ENCODE measurements around the gene TPP2.

Gene TPP2

GRCh38 chr13:102692491-102692826, 95.7 kb downstream of the TPP2 start:
- no peak overlapping the region for H3K27ac ChIP-seq (replicated peaks; ENCODE audit: low read length)
- H3K36me3 ChIP-seq (replicated peaks in 1 of 2; ENCODE audit: control insufficient read depth in 2 of 2, insufficient read depth in 2 of 2, low read length in 2 of 2): no peaks in the 10 kb centered on the region
- no peak overlapping the region for H3K14ac ChIP-seq (ENCODE audit: low read length)
- no CpG with 5 or more reads among the region's 2 CpGs for whole genome bisulfite sequencing, 2 donors (ENCODE audit: extremely low coverage in 2 of 2, insufficient read length in 2 of 2, insufficient replicate concordance in 1 of 2)
- no peaks in the 10 kb centered on the region for H3K79me1 ChIP-seq (ENCODE audit: low read depth, low read length)
- H2BK15ac ChIP-seq (ENCODE audit: low read length): no peak overlapping the region
- no peak overlapping the region for H3K9ac ChIP-seq (ENCODE audit: low read depth, low read length, poor library complexity)
- H2AK5ac ChIP-seq (ENCODE audit: low read depth, low read length): no peak overlapping the region
- no peak overlapping the region for H2BK5ac ChIP-seq (ENCODE audit: low read length)
- H2BK120ac ChIP-seq (ENCODE audit: low read depth, low read length): no peak overlapping the region
- peaks cover 7 to 21% of the 10 kb centered on the region in 2 donors for H3K4me1 ChIP-seq (ENCODE audit: control insufficient read depth in 2 of 2, insufficient read depth in 1 of 2, low read depth in 1 of 2, low read length in 2 of 2)
- H3K4ac ChIP-seq (ENCODE audit: low read length): no peak overlapping the region
- H3K4me2 ChIP-seq (ENCODE audit: insufficient read depth, low read length, poor library complexity, severe bottlenecking): no peak overlapping the region
- H2AFZ ChIP-seq (ENCODE audit: low read length): peak overlapping the region; percentile 33
- no peaks in the 10 kb centered on the region for H3K9me3 ChIP-seq (replicated peaks in 1 of 2; ENCODE audit: control insufficient read depth in 2 of 2, insufficient read depth in 1 of 2, low read depth in 1 of 2, low read length in 2 of 2)
- H4K8ac ChIP-seq (ENCODE audit: low read depth, low read length): no peak overlapping the region
- H2BK12ac ChIP-seq (ENCODE audit: low read length): no peak overlapping the region
- no peak for DNase-seq (ENCODE audit: low spot score)
- no peaks in the 10 kb centered on the region for H3K27me3 ChIP-seq (ENCODE audit: control insufficient read depth in 3 of 3, insufficient read depth in 3 of 3, low read depth in 1 of 3, low read length in 3 of 3)
- H3K23ac ChIP-seq (ENCODE audit: low read depth, low read length, poor library complexity): no peak overlapping the region
- no peak overlapping the region for H3K4me3 ChIP-seq (ENCODE audit: low read length in 2 of 2)
- no peak overlapping the region for H4K91ac ChIP-seq (ENCODE audit: low read depth, low read length, poor library complexity)
- H3K18ac ChIP-seq (ENCODE audit: low read length): no peak overlapping the region

- WGBS, 2 donors (ENCODE audit: extremely low coverage in 2 of 2, insufficient read length in 2 of 2, insufficient replicate concordance in 1 of 2): no CpG with 5 or more reads among the region's 4 CpGs
- H2BK12ac ChIP-seq (ENCODE audit: low read length): no peak overlapping the region
- H3K23ac ChIP-seq (ENCODE audit: low read depth, low read length, poor library complexity): no peak overlapping the region
- no peak overlapping the region for H3K4me3 ChIP-seq (ENCODE audit: low read length in 2 of 2)
- no peak overlapping the region for H3K4me2 ChIP-seq (ENCODE audit: insufficient read depth, low read length, poor library complexity, severe bottlenecking)
- H3K14ac ChIP-seq (ENCODE audit: low read length): no peak overlapping the region
- no peak overlapping the region for H3K9ac ChIP-seq (ENCODE audit: low read depth, low read length, poor library complexity)
- DNase-seq (ENCODE audit: low spot score): no peak
- H2BK5ac ChIP-seq (ENCODE audit: low read length): no peak overlapping the region
- no peak overlapping the region for H2AK5ac ChIP-seq (ENCODE audit: low read depth, low read length)
- H4K8ac ChIP-seq (ENCODE audit: low read depth, low read length): no peak overlapping the region
- no peak overlapping the region for H3K18ac ChIP-seq (ENCODE audit: low read length)
- no peaks in the 10 kb centered on the region for H3K9me3 ChIP-seq (replicated peaks in 1 of 2; ENCODE audit: control insufficient read depth in 2 of 2, insufficient read depth in 1 of 2, low read depth in 1 of 2, low read length in 2 of 2)
- no peaks in the 10 kb centered on the region for H3K36me3 ChIP-seq (replicated peaks in 1 of 2; ENCODE audit: control insufficient read depth in 2 of 2, insufficient read depth in 2 of 2, low read length in 2 of 2)
- no peak overlapping the region for H4K91ac ChIP-seq (ENCODE audit: low read depth, low read length, poor library complexity)
- no peak overlapping the region for H3K4ac ChIP-seq (ENCODE audit: low read length)
- H3K27ac ChIP-seq (replicated peaks; ENCODE audit: low read length): no peak overlapping the region
- no peaks in the 10 kb centered on the region for H3K27me3 ChIP-seq (ENCODE audit: control insufficient read depth in 3 of 3, insufficient read depth in 3 of 3, low read depth in 1 of 3, low read length in 3 of 3)
- H2BK120ac ChIP-seq (ENCODE audit: low read depth, low read length): no peak overlapping the region
- H3K79me1 ChIP-seq (ENCODE audit: low read depth, low read length): no peaks in the 10 kb centered on the region
- no peak overlapping the region for H2AFZ ChIP-seq (ENCODE audit: low read length)
- H3K4me1 ChIP-seq (ENCODE audit: control insufficient read depth in 2 of 2, insufficient read depth in 1 of 2, low read depth in 1 of 2, low read length in 2 of 2): peaks cover 3 to 19% of the 10 kb centered on the region in 2 donors
- no peak overlapping the region for H2BK15ac ChIP-seq (ENCODE audit: low read length)
Observed at GRCh38 chr13:102693250-102693649, 96.5 kb downstream of the TPP2 start.

- H3K4me2 ChIP-seq (ENCODE audit: insufficient read depth, low read length, poor library complexity, severe bottlenecking): no peak overlapping the region
- H3K14ac ChIP-seq (ENCODE audit: low read length): no peak overlapping the region
- H2BK120ac ChIP-seq (ENCODE audit: low read depth, low read length): no peak overlapping the region
- no peak overlapping the region for H2AFZ ChIP-seq (ENCODE audit: low read length)
- no peak overlapping the region for H3K18ac ChIP-seq (ENCODE audit: low read length)
- no peak overlapping the region for H3K9ac ChIP-seq (ENCODE audit: low read depth, low read length, poor library complexity)
- no peak overlapping the region for H3K27ac ChIP-seq (replicated peaks; ENCODE audit: low read length)
- no peak overlapping the region for H2AK5ac ChIP-seq (ENCODE audit: low read depth, low read length)
- H4K8ac ChIP-seq (ENCODE audit: low read depth, low read length): no peak overlapping the region
- peaks cover 2 to 4% of the 10 kb centered on the region in 2 donors for H3K9me3 ChIP-seq (replicated peaks in 1 of 2; ENCODE audit: control insufficient read depth in 2 of 2, insufficient read depth in 1 of 2, low read depth in 1 of 2, low read length in 2 of 2)
- no peak overlapping the region for H2BK5ac ChIP-seq (ENCODE audit: low read length)
- H3K79me1 ChIP-seq (ENCODE audit: low read depth, low read length): no peaks in the 10 kb centered on the region
- no peak for DNase-seq (ENCODE audit: low spot score)
- H3K23ac ChIP-seq (ENCODE audit: low read depth, low read length, poor library complexity): no peak overlapping the region
- no peak overlapping the region for H2BK12ac ChIP-seq (ENCODE audit: low read length)
- H3K4me1 ChIP-seq (ENCODE audit: control insufficient read depth in 2 of 2, insufficient read depth in 1 of 2, low read depth in 1 of 2, low read length in 2 of 2): peaks cover under 1 to 14% of the 10 kb centered on the region in 2 donors
- H3K4ac ChIP-seq (ENCODE audit: low read length): no peak overlapping the region
- no peaks in the 10 kb centered on the region for H3K27me3 ChIP-seq (ENCODE audit: control insufficient read depth in 3 of 3, insufficient read depth in 3 of 3, low read depth in 1 of 3, low read length in 3 of 3)
- H3K36me3 ChIP-seq (replicated peaks in 1 of 2; ENCODE audit: control insufficient read depth in 2 of 2, insufficient read depth in 2 of 2, low read length in 2 of 2): no peaks in the 10 kb centered on the region
- no peak overlapping the region for H4K91ac ChIP-seq (ENCODE audit: low read depth, low read length, poor library complexity)
- H2BK15ac ChIP-seq (ENCODE audit: low read length): no peak overlapping the region
- no CpG with 5 or more reads among the region's 2 CpGs for WGBS, 2 donors (ENCODE audit: extremely low coverage in 2 of 2, insufficient read length in 2 of 2, insufficient replicate concordance in 1 of 2)
- no peak overlapping the region for H3K4me3 ChIP-seq (ENCODE audit: low read length in 2 of 2)
Observed at GRCh38 chr13:102693776-102694175, 97.0 kb downstream of the TPP2 start.

GRCh38 chr13:102694937-102695336, 98.2 kb downstream of the TPP2 start, which contains the start of gene METTL21C:
Gene METTL21C, minus strand, starts transcription at chr13:102695044. Its CDS starts 546 bp downstream, at chr13:102694498.
- Histone ChIP-seq H3K27me3 (ENCODE audit: control insufficient read depth in 3 of 3, insufficient read depth in 3 of 3, low read depth in 1 of 3, low read length in 3 of 3) (no peaks in the 10 kb centered on the region), H2BK5ac (ENCODE audit: low read length) (no peak within 1 kb of the TSS), H2BK120ac (ENCODE audit: low read depth, low read length) (no peak within 1 kb of the TSS), H2BK15ac (ENCODE audit: low read length) (no peak within 1 kb of the TSS), H3K4ac (ENCODE audit: low read length) (no peak within 1 kb of the TSS), H3K4me1 (ENCODE audit: control insufficient read depth in 2 of 2, insufficient read depth in 1 of 2, low read depth in 1 of 2, low read length in 2 of 2) (peaks cover 0 to 14% of the 10 kb centered on the region in 2 donors), H4K8ac (ENCODE audit: low read depth, low read length) (no peak within 1 kb of the TSS), H3K4me2 (ENCODE audit: insufficient read depth, low read length, poor library complexity, severe bottlenecking) (no peak within 1 kb of the TSS), H3K23ac (ENCODE audit: low read depth, low read length, poor library complexity) (no peak within 1 kb of the TSS), H3K27ac (replicated peaks; ENCODE audit: low read length) (no peak within 1 kb of the TSS), H2AK5ac (ENCODE audit: low read depth, low read length) (no peak within 1 kb of the TSS), H4K91ac (ENCODE audit: low read depth, low read length, poor library complexity) (no peak within 1 kb of the TSS), H3K18ac (ENCODE audit: low read length) (no peak within 1 kb of the TSS), H2AFZ (ENCODE audit: low read length) (peak within 1 kb of the TSS; percentile 68), H3K9ac (ENCODE audit: low read depth, low read length, poor library complexity) (no peak within 1 kb of the TSS), H3K14ac (ENCODE audit: low read length) (no peak within 1 kb of the TSS), H2BK12ac (ENCODE audit: low read length) (no peak within 1 kb of the TSS), H3K79me1 (ENCODE audit: low read depth, low read length) (no peaks in the 10 kb centered on the region), H3K9me3 (replicated peaks in 1 of 2; ENCODE audit: control insufficient read depth in 2 of 2, insufficient read depth in 1 of 2, low read depth in 1 of 2, low read length in 2 of 2) (peaks cover 4 to 5% of the 10 kb centered on the region in 2 donors), H3K4me3 (ENCODE audit: low read length in 2 of 2) (no peak within 1 kb of the TSS), H3K36me3 (replicated peaks in 1 of 2; ENCODE audit: control insufficient read depth in 2 of 2, insufficient read depth in 2 of 2, low read length in 2 of 2) (no peaks in the 10 kb centered on the region)
- WGBS, 2 donors (ENCODE audit: extremely low coverage in 2 of 2, insufficient read length in 2 of 2, insufficient replicate concordance in 1 of 2): no CpG with 5 or more reads among the region's 6 CpGs
- no peak for DNase-seq (ENCODE audit: low spot score)

Data from neuronal stem cell (in vitro differentiated cells).